Uterus (tissue), 2 donors: ENCODE data around the gene GPN2.

Source experiments
- POLR2A ChIP-seq, 2 donors: fragments of 450-650 bp; IDR thresholded peaks; one replicate each; pipeline ENCODE4 v1.6.1; 2016; ENCODE audit warnings: antibody characterized with exemption in 2 of 2, mild to moderate bottlenecking in 1 of 2, moderate library complexity in 1 of 2
- TF ChIP-seq, protein P1 (sequence below), 4 experiments: fragments of 200-600 bp in 2 of 4; fragments of 450-650 bp in 2 of 4; sonication (generic) in 2 of 4; IDR thresholded peaks; one replicate each; pipeline ENCODE4 v1.5.1; 2016 to 2019; ENCODE audit warnings: antibody characterized with exemption in 4 of 4, mild to moderate bottlenecking in 2 of 4, moderate library complexity in 1 of 4

DNA sequence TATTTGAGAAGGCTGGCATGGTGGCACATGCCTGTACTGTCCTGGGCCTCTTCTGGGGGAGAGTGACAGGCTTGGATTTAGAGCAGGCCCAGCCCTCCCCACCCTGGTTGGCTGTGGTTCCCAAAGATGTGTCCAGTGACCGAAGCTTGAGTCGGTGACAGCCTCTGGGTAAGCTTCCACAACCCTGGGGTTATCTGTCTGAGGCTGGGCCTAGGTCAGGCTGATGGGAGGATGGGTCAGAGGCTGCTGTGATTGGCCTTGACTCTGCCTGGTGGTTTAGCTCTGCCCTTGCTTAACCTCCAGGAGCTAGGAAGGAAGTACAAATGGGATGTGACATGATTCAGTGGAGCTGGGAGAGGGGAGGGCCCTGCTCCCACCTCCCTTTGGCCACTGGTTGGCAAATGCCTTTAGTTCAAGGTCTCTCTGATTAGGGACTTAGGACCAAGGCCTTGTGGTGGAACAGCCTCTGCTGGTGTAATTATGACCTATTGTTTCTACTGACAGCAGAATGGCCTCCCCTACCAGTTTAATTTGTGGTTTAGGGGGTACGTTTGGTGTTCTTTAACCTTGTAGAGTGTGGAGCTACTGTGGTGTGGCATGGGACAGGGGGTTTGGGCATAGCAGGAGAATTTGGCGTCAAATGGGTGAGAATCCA is 48.0 kb upstream of the GPN2 start:
- TF ChIP-seq, protein P1, sequence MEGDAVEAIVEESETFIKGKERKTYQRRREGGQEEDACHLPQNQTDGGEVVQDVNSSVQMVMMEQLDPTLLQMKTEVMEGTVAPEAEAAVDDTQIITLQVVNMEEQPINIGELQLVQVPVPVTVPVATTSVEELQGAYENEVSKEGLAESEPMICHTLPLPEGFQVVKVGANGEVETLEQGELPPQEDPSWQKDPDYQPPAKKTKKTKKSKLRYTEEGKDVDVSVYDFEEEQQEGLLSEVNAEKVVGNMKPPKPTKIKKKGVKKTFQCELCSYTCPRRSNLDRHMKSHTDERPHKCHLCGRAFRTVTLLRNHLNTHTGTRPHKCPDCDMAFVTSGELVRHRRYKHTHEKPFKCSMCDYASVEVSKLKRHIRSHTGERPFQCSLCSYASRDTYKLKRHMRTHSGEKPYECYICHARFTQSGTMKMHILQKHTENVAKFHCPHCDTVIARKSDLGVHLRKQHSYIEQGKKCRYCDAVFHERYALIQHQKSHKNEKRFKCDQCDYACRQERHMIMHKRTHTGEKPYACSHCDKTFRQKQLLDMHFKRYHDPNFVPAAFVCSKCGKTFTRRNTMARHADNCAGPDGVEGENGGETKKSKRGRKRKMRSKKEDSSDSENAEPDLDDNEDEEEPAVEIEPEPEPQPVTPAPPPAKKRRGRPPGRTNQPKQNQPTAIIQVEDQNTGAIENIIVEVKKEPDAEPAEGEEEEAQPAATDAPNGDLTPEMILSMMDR (IDR thresholded peaks at IDR 0.05): no peak
- TF ChIP-seq POLR2A (IDR thresholded peaks at IDR 0.05): no peak
